ENCODE results near the gene PDE3A.

The PDE3A gene

DNA sequence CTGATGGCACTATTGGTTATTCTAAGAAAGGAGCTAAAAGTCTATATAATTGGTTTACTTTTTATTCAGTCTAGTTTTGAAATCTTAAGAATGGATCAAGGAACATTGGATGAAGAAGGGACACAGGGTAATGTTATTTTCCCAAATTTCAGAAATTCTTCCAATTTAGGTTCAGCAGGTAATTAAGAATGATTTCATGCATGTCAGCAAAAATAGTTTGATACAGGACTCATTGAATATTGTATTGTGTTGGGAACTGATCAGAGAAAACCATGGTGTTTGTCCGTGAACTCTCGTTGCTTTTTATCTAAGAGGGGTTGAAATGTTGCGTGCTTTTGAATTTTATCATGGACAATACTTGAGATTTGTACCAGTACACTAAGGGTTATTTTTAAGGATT lies 58.6 kb downstream of the PDE3A start:
- no peak for DNase-seq

DNA sequence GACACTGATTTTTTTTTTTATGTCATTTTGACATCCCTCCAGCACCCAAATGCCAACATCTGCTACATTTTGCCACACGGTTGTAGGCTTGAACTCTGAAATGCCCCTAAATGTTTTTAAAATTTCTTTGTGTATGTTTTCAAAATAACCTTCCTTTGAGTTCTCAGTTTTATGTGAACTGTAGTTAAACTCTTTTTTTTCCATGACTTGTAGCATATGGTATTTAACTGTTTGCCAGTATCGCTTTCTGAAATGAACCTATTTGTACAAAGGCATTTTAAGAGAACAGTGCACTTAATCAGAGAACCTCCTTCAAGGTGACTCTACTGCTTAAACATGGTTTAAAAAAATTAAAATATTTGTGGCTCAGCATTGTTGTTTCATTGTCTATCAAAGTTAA lies 61.5 kb downstream of the PDE3A start:
- no peak for DNase-seq

DNA sequence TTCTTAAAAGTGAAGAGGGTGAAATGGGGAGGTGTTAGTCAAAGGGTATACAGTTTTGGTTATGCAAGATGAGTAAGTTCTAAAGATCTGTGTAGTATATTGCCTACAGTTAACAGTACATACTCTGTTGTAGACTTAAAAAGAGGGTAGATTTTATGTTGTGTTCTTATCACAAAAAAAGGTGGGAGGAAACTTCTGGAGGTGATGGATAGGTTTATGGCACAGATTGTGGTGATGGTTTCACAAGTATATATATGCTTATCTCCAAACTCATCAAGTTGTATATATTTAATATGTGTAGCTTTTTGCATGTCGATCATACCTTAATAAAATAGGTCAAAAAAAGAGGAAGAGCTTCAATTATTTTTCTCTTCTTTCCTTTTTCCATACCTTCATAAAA lies 64.0 kb downstream of the PDE3A start:
- no peak for DNase-seq

DNA sequence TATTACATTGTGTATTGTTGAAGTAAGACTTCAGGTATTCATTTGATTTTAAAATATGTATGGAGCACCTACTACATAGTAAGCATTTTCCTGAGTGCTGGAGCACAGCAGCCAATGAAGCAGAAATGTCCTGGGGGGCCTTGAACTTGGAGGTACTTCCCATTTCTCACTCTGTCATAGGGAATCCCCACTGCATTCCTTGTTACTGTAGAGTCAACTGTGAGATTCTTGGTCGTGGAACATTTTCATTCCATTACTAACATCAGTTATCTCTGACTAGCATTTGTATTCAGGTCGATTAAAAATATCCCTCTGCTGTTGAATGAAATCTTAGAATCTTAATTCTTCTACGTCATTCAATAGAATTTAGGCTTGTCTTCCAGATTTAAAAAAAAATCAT lies 66.7 kb downstream of the PDE3A start:
- no peak for DNase-seq

DNA sequence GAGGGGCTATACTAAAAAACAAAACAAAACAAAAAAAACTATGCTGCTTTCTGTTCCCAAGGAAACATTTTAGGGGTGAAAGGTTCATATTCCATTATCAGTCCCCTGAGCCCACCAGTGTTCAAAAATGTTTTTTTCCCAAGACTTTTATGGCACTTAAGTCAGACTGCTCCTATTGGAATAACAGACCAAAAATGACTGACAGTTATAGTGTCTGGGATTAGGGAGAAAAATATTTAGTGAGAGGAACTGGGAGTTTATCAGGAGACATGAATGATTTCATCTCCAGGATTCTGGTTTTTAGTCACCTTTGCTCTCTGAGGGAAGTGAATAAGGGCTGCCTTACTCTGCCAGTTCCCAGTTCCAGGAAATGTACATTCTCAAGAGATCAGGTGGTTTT lies 68.0 kb downstream of the PDE3A start:
- no peak for DNase-seq

DNA sequence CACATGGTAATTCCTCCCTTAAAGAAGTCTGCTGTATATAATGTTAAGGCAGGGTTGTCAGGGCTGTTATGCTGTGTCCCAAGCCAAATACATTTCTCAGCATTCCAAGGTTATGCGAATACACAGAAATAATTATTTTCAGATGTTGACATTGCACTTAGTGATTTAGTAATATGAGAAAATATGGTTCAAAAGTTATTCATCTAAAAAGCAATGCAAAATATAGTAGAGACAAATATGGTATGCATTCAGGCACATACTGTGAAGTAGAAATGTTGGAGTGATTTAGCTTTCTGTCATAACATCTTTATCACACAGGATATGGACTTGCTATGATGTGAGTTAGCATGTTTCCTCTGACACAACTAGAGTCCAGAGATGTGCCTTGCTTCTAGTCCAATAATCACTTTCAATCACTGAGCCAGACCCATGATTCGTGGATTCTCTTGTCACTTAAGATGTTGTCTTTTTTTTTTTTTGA lies 70.0 kb downstream of the PDE3A start:
- DNase-seq: no peak

DNA sequence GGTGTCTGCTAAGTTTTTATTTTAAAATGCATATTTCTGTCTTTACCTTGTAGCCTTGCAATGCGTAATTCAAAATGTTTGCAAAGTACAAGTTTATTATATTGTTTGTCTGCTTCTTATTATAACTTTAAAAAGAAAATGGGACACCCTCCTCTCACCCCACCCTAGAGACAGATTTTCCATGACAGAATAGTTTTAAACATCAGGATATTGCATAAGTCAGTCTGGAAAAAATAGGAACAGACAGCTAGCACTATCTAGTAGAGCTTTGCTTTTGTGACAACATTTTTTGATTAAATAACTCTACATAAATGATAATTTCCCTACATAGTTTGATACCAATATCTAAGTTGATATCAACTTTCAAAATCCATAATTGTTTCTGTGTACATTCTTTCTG lies 71.3 kb downstream of the PDE3A start:
- no peak for DNase-seq

DNA sequence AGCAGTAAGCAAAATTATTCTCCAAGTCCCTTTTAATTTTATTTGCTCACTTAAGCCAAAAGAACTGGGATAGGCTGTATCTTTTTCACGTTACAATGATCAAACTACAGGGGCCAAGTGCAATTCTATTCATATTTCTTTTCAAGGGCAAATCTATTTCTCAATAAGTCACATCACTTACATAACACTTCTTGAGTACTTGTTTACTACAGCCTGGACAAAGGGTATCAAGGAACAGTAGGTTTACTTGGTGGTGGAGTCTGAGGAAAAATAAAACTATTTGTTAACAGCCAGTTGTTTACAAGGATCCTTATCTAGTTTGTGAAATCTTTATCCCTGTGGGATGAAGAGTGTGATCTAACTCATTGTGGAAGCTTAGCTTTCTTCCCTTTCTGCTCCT lies 72.1 kb downstream of the PDE3A start:
- no peak for DNase-seq

DNA sequence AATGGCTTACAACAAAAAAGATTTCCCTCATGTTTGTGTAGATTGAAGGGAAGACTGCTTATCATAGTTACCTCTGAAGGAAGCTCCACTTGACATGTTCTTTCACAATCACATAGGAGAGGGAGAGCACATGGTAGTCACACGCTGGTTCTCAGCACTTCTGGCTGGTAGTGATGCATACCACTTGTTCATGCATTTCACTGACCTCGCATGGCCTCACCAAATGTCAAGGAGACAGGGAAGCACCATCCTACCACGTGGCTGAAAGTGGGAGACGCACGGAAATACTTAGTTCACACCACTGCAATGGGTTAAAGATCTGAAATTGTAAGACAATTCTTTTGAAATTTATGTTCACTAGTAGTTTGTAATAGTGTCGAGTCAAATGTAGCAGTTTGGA lies 74.0 kb downstream of the PDE3A start:
- no peak for DNase-seq

DNA sequence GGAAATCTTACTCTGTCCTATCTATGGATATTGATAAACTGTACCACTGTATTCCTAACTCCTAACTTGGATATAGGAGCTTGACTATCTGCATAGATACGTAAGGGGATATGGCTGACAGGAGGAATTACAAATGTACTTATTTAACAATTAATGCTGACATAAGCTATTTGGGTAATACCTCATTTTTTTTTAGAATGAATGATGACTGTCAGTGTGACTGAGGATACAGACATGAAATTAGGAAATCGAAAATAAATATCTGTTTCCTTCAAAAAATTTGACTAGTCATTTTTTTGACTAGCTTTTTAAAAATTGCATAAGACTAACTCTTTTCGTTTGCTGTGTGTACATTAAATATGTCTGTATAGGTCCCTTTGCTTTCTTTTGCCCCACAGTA lies 74.9 kb downstream of the PDE3A start:
- no peak for DNase-seq

DNA sequence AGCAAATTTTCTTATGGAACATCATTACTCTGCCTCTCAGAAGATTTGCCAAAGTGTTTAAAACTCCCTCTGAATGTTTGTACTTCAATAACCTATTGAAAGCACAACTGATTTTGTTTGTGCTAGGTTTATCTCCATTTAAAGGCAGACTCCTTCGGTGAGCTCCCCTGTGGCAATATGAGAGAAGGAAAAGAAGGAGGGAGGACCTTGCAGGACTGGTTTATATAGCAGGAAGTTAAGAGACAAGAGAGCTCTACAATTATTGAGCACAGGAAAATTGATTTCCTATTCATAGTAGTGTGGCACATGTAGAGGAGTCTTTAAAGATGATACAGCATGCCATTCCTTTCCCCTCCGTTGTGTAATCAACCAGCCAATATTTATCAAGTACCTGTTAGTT lies 75.5 kb downstream of the PDE3A start:
- no peak for DNase-seq

DNA sequence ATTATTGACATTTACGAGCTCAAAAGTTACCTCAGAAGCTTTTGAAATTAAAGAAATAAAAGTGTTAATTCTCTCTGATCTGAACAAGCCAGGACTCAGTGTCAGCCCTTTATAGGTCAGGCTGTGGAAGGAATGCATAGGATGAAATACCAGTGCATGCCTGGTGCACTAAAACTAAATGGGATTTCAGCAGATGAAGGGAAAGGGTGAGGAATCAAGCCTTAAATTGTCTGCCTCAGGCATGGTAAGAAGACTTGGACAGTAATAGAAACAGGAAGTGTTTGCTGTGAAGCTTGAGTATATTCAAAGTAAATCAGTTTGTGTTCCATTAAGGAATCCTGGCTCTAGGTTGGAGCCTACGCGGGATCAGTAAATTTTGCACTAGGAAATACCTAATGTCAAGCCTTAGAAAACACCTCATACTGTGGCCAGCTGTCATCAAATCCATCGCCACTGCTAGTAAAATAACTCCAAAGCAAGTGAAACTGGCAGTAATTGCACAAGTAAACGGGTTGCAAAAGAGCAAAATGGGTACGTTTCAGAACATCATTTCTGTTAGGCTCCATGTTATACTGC lies 76.3 kb downstream of the PDE3A start:
- DNase-seq: no peak

DNA sequence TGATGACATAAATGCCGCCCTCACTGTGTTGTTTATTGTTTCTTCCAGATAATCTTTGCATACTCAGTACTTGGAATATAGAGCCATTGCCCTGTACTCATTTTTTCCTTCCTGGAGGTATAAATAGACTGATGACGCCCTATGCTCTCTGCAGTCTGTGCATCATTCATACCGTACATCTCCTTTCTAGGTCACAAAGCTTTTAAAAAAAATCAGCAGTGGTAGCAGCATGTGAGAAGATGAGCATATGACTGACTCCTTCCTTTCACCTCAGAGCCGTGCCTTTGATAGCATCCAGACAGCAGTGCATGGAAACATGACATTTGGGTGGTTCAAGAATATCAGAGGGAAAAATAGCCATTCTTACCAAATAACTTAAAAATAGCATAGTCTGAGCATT lies 77.3 kb downstream of the PDE3A start:
- DNase-seq: no peak

DNA sequence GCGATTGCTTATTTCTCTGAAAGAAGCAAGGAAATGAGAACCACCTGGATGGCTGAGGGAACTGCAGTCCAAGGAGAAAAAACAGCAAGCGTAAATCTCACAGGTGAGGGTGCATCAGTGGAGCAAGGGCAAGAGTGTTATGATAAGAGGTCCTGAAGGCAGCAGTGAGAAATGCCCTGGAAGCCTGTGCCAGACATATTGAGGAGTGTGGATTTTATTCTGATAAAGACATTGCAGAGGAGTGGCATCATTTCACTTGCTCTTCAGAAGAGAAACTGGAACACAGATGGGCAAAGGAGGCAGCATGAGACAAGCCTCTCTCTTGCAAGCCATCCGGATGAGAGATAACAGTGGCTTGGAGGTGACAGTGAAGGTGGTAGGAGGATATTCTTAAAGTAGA lies 78.5 kb downstream of the PDE3A start:
- no peak for DNase-seq

DNA sequence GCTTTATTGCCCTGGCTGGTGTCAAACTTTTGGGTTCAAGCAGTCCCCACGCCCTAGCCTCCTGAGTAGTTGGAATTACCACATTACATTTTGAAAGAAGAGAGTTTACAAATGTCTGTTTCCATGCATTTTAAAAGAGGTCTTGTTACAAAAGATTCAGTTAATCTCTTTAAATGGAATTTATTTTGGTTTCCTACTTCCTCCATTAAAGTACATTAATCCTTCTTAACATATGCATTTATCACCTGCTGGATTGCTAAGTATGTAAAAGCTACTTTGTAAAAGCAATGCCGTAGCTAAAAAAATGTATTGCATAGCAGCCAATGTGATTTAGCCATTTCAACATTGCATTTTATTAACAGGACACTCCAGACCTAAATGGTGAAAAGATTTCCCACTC lies 80.4 kb downstream of the PDE3A start:
- DNase-seq: no peak

DNA sequence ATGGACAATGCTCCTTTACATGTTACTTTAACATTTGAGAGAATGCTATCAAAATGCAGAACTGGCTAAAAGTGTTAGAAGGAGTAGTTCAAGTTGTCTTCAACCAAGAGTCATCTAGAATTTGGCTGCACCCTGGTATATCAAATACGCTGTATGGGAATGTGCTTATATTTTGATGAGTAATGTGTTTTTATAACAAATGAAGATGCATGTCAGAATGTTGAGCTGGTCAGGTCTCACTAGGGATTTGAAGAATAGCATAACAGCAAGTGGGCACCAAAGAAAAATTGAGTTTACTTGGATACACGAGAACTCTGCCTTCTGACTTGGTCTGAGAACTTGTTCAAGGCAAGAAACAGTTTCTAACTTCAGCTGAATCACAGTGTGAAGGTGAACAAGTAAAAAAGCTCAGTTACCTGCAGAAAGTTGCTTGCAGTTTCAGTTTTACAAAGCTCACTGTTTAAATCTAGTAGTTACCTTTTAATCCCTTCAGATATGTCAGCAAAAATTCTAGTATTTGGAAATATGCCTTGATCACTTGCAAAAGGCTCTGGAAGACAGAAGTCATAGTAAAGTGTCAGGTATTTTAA lies 82.3 kb downstream of the PDE3A start:
- DNase-seq: no peak

DNA sequence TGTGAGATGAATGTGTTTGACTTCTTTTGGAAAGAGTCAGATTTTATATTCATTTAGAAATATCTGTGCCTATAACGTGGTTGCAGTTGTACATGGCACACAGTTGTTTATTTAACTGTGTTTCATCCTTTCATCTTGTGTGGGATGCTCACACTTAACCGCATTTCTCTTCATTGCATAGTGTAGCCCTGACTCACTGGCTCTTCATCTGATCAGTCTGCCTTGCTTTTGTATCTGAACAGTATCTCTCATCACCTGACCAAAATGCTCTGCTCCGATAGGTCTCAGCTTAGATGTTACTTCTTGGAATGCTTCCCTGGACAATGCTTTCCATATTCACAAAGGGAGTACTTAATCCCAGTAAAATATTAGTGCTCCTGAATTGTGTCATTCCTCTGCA lies 83.4 kb downstream of the PDE3A start:
- no peak for DNase-seq

DNA sequence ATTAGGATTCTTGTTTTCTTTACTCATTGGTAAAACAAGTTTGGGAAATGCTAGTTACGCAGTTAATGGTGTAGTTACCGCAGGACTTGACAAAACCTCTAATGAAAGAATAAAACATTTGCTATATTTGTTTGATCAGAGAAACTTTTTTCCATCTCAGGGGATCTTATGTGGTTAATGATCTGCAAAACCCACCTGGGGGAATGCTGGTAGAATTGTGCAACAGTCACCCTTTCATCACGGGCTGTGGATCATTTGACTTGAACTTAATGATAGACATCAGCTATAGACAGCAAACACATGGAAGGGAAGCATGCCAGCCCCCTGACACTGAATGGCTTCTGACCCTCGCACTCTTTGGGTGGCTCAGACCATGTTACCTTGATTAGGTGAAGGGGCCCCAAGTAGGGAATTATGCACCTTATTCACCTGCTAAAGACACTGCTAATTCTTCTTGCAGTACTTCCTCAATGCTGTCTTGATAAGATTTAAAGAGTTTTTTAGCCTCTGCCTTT lies 84.2 kb downstream of the PDE3A start:
- DNase-seq: no peak

DNA sequence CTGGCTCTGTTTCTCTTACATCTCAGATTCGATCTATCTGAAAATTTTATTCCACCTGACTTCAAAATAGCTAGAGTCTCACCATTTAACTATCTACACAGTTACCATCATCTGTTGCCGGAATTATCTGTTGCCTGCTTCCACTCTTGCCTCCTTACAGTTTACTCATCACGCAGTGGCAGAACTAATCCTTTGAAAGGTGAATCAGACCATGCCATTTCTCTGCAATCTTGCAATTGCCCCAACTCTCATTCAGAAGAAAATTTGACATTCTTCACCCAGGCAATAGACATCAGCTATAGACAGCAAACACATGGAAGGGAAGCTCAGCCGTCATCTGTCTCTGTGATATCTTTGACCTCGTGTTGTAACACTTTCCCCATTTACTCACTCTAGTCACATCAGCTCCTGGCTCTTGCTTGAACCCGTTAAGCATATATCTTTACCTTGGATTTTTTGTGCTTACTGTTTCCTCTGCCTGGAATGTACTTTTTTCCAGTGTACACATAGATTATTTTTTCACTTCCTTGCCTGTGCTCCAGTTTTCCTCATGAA lies 85.5 kb downstream of the PDE3A start:
- no peak for DNase-seq

DNA sequence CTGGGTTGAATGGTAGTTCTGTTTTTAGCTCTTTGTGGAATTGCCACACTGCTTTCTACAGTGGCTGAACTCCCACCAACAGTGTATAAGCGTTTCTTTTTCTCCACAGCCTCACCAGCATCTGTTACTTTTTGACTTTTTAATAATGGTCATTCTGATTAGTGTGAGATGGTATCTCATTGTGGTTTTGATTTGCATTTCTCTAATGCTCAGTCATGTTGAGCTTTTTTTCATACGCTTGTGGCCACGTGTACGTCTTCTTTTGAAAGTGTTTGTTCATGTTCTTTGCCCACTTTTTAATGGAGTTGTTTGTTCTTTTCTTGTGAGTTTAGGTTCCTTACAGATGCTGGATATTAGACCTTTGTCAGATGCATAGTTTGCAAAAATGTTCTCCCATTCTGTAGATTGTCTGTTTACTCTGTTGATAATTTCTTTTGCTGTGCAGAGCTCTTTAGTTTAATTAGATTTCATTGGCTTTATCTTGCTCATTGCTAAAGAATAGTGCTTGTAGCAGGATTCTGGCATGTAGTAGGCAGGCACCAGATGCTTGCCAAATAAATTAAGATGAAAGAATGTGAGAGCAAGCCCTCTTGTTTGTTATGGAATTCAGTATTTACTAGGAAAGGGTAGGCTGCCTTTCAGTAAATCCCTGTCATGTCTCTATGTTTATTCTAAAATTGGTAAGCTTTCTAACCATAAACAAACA lies 86.8 kb downstream of the PDE3A start:
- no peak for DNase-seq

DNA sequence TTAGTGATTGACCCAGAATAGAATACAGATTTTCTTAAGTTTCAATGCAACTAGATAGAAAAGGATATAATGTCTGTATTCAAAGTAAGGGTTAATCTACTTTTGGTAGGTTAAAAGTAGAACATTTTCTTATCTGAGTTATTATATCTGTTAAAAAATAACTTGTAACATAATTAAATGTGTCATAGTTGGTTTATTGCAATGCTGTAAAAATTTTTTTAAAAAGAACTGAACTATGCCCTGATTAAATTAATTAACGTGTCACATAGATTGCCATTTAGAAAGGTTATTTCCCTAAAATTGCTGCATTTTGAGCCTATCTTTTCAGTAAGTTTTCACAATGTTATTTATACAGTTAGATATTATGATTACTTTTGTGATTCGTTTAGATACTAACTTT lies 89.2 kb downstream of the PDE3A start:
- no peak for DNase-seq

DNA sequence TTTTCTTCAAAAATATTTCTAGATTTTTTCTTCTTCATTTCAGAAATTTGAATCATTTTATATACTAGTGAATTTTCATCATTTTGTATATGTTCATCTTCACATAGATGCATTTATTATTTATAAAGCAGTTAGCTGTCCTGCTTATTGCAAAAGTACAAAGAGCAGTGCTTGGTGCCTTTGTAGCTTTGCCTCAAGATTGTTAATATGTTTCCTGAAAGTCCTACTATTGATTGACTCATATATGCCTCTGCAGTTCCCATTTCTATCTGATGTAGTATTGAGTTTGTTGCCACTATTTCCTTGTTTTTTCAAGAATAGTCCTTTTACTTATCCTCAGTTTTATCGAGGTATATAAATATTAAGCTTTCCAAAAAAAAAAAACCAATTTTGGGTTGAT lies 89.7 kb downstream of the PDE3A start:
- DNase-seq: no peak

DNA sequence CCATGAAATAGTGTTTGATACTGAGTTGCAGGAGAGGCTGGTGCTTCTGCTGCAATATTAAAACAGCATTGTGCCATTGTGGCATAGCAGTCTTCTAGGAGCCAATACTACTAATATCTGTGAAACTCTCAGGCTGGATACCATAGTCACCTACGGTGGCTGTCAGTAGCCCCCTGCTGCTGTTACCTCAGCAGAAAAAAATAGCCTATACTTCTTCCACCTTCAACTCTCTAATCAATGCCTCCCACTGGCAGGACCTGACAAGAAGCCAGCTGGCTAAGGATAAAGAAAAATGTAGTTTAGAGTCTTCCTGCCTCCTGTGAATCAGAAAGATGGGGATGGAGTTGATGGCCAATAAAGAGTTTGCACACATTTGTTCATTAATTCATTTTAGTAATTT lies 91.6 kb downstream of the PDE3A start:
- no peak for DNase-seq

DNA sequence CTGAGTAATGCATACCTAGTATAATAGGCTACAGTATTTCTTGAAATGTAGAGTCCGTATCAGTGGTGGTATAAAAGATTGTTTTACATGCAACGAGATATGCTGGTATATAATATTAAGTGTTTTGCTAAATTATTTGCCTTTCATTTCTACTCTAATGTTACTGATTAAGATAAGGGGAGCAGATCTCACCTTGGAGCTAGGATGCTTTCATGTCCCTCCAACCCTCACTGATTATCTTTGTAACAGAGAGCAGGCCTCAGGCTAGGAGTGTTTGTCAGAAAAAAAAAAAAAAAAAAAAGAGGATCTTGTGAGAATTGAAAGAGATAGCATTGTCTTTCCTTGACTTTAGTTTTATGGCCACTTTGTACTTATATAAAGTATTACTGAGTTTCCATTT lies 92.6 kb downstream of the PDE3A start:
- no peak for DNase-seq

Measured in bone marrow (tissue), 2 donors.